Esophagus muscularis mucosa (tissue), 3 donors: Measurements from ENCODE around the gene CCDC77.

Source experiments
- POLR2A ChIP-seq: fragments of 450-650 bp; IDR thresholded peaks from one replicate; pipeline ENCODE4 v1.6.1; 2017; ENCODE audit warnings: antibody characterized with exemption, moderate library complexity, mild to moderate bottlenecking, low read depth
- TF ChIP-seq, protein P1 (sequence below), 3 experiments: fragments of 200-600 bp in 2 of 3; fragments of 450-650 bp in 1 of 3; sonication (generic) in 2 of 3; IDR thresholded peaks; one replicate each; pipeline ENCODE4 v1.5.1; 2017 to 2019; ENCODE audit warnings: antibody characterized with exemption in 3 of 3, mild to moderate bottlenecking in 2 of 3, moderate library complexity in 1 of 3

DNA sequence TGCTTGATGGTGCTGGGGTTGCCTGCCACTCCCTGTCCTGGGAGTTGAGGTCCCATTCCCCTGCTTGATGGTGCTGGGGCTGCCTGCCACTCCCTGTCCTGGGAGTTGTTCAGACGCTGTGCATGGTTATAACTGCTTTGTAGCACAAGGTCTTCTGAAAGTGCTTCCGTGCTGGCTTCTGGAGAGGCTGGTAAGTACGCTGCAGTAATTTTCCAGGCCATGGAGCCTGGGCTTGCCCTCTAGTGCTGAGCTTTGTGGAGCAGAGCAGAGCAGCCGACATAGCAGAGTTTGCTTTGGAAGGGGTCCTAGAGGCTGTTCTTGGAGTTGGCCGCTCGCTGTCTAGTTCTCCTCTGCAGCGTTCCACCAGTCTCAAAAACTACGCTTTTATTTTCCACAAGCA, 64.6 kb downstream of the CCDC77 start:
- TF ChIP-seq POLR2A: no peak
- TF ChIP-seq, protein P1, sequence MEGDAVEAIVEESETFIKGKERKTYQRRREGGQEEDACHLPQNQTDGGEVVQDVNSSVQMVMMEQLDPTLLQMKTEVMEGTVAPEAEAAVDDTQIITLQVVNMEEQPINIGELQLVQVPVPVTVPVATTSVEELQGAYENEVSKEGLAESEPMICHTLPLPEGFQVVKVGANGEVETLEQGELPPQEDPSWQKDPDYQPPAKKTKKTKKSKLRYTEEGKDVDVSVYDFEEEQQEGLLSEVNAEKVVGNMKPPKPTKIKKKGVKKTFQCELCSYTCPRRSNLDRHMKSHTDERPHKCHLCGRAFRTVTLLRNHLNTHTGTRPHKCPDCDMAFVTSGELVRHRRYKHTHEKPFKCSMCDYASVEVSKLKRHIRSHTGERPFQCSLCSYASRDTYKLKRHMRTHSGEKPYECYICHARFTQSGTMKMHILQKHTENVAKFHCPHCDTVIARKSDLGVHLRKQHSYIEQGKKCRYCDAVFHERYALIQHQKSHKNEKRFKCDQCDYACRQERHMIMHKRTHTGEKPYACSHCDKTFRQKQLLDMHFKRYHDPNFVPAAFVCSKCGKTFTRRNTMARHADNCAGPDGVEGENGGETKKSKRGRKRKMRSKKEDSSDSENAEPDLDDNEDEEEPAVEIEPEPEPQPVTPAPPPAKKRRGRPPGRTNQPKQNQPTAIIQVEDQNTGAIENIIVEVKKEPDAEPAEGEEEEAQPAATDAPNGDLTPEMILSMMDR (IDR thresholded peaks at IDR 0.05): no peak
